ENCODE measurements around the gene TXNRD1.

TXNRD1 gene

GRCh38 chr12:104352106-104352713, 136.6 kb downstream of the TXNRD1 start:
- no peak for DNase-seq

DNA sequence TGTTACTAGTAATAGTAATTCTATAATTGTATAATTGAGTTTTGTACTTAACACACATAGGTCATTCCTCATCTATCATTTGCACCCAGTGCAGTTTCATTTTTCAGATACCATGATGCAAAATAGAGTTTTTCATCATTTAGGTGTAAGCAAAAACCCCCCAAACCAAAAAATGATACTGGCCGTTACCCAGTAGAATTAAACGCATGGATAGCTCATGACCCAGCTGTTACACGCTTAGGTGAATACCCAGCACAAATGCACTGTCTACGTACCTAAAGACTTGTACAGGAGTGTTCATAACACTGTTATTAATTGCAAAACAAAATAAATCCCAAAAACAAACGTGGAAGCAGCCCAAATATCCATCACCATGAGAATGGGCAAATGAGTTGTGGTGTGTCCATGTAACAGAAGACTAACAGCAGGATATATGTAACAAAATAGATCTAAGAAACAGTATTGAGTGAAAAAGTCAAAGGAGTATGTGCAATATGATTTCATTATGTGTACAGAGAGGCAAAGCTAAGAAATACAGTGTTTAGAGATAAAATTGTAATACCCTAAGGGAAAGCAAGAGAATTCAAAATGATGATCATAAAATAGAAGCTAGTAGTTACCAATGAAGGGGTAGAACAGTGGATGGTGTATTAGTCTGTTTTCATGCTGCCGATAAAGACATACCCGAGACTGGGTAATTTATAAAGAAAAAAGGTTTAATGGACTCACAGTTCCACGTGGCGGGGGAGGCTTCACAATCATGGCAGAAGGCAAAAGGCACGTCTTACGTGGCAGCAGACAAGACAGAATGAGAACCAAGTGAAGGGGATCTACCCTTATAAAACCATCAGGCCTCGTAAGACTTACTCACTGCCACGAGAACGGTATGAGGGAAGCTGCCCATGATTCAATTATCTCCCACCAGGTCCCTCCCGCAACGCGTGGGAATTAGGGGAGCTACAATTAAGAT, 137.7 kb downstream of the TXNRD1 start:
- no peak for DNase-seq

DNA sequence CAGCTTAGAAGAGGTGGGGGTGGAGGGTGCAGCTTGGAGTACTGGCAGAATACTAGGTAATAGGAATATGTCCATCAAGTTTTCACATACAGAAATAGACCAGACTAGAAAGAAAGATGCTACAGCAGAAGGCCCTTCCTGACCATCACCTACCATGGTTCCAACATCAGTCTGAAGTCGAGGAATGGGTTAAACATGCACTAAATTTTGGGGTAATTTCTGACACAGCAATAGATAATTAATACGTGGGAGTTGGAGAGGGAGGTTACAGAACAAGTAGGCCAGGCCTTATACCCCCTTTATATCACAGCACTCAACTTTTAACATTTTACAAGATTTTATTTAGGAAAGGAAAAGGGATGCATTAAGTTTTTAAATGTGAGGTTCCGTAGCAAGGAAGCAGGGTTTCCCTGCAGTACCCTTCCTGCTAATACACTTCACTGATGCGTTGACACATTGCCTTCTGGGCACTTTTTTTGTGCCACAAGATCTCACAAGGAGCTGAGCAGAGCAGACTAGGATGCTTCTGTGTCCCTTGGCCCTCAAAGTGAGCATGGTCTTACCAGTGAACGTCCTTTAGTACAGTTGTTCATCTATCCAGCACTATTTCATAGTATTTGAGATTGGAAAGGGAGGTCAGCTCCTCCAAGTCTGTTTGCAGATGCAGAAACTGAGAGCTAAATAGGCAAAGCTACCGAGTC, 138.7 kb downstream of the TXNRD1 start:
- no peak for DNase-seq

- no peak for DNase-seq
These were observed 139.4 kb downstream of the TXNRD1 start for GRCh38 chr12:104354868-104355570.

DNA sequence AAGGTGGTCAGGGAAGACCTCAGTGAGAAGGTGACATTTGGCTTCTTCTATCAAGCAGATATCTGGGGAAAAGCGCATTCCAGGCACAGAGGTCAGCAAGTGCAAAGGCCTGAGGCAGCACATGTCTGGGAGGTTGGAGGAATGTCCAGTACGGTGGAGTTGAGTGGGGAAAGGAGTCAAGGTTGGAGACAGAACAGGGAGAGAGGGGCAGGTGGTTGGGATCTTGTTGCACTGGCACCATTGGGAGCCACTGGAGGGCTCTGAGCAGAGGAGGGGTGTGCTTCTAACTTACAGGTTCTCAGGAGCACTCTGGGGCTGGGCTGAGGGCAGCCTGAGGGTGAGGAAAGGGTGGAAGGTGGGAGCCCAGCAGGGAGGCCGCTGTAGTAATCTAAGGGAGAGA, 140.1 kb downstream of the TXNRD1 start:
- no peak for DNase-seq

DNA sequence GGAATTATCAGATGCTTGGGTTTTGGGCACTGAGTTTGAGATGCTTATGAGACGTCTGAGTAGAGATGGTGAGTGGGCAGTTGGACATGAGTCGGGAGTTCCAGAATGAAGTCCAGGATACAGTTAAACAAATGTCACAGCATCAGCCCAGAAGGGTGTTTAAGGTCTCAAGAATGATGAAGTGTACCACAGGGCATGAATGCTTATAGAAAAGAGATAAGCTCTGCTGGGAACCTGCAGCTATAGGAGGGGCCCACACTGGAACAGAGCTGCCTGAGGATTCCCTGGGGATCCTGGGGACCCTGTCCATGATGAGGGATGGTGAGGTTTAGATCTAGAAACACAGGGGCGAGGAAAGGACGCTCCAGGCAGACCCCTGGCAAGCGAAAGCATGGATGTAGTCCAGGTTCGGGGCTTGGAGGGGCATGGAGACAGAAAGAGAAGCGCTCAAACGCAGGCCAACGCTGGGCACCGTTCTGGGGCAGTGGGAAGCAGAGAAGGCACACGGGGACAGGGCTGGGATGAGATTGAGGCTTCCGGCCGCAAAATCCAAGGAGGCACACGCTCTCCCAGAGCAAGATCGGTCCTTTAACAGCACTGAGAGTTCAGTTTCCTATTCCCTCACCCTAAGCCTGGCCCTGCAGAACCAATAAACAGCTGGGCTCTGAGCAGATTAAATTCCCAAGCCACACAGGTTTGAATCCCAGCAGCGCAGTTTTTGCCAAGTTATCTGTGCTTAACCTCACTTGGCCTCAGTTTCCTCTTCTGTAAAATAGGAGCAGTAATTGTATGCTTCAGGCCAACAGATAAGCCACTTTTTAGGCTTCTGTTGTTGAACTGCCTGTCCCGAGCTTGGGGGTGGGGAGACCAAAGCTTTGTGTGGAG, 140.9 kb downstream of the TXNRD1 start:
- no peak for DNase-seq

- DNase-seq, result no peak
These were observed 141.9 kb downstream of the TXNRD1 start for GRCh38 chr12:104357421-104357952.

- peak; percentile 75 to 77 for DNase-seq
These were observed 142.9 kb downstream of the TXNRD1 start for GRCh38 chr12:104358353-104359003.

DNA sequence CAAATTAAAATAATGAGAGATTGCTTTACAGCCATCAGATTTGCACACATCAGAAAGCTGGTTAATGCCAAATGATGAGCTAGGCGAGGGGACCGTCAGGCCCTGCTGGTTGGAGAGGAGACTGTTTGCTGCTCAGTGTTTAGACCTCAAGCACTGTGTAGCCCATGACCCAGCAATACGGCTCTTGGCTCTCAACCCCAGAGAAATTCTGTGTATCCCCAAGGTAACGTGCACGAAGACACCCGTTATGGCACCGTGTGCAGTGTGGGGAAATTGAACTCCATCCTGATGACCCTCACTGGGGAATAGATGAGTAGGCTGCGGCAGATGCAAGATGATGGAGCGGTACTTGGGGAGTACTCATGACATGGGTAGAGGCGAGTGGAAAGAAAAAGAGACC, 143.6 kb downstream of the TXNRD1 start:
- DNase-seq, result no peak

DNA sequence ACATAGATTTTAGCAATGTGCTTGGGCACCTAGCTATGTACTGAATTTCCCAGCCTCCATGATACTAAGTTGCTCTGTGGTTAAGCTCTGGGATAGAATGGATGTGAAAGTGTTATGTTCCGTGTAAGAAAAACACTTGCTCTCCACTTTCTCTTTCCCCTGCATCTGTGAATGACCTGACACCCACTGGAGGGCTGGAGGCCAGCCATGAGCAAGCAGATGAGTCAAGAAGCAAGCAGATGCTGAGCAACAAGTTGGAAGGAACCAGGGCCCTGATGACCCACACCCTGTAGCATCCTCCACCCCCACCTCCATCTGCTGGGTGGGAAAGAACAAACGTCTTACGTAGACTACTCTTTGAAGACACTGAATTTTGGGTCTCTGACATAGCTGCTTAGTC, 144.6 kb downstream of the TXNRD1 start:
- DNase-seq, result no peak

DNA sequence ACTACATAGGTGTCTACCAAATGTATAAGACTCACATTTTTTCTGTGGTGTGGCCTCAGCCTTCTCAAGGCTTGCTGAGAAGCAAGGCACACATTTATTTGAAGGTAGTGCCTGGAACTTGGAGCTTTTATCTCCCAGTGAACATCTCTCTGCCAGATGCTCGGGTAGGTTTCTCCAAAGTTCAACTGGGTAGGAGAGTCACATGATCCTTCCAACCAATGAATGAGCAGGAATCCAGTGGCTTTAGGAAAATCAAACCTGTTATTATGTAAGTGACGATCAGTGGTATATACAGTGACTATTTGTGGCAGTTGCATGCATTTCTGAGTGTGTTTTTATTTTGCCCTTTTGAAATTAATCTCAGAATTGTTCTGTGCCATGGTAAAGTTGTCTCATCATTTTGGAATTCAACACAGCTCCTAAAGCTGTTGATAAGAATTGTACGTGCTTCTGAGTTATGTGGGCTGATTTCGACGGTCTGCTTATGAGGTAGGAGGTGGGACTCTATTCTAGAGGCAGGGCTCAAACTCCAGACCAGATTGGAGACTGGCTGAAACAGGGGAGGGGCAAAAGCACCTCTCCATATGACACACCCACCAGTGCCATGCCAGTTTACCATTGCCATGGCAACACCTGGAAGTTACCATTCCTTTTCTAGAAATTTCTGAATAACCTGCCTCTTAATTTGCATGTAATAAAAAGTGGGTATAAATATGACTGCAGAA, 145.6 kb downstream of the TXNRD1 start:
- no peak for DNase-seq

DNA sequence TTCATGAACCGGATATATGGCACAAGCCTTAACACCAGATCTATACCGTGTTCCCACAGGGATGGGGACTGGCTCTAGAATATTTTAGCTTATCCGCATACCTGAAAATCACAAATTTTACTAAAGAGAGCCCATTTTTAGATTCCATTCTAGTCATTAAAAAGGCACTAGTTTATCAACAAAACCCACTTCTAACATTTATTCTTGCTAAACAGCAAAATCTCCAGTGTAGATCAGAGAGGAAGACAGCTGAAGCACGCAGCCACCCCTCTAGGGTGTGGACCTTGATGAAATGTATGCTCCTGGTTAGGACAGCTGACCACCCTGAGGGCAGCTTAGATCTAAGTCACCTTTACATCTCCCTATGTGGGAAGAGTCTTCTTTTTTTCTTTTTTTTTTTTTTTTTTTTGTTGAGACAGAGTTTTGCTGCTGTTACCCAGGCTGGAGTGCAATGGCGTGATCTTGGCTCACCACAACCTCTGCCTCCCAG, 150.4 kb downstream of the TXNRD1 start:
- no peak for DNase-seq

DNA sequence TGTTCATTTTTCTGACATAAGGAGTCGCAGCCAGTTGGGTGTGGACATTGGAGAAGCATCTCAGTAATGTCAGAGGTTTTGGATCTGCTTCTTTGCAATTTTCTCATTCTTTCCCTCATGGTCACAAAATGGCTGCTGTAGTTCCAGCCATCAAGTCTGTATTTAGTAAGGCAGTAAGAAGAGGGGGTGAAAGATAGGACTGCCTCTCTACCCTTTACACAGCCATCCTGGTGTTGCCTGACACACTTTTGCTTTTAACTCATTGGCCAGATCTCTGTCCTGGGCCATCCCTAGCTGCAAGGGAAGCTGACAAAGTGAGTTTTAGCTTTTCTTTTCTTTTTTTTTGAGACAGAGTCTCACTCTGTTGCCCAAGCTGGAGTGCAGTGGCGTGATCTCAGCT, 154.1 kb downstream of the TXNRD1 start:
- no peak for DNase-seq

- DNase-seq, result no peak
These were observed 155.7 kb downstream of the TXNRD1 start for GRCh38 chr12:104371043-104371870.

DNA sequence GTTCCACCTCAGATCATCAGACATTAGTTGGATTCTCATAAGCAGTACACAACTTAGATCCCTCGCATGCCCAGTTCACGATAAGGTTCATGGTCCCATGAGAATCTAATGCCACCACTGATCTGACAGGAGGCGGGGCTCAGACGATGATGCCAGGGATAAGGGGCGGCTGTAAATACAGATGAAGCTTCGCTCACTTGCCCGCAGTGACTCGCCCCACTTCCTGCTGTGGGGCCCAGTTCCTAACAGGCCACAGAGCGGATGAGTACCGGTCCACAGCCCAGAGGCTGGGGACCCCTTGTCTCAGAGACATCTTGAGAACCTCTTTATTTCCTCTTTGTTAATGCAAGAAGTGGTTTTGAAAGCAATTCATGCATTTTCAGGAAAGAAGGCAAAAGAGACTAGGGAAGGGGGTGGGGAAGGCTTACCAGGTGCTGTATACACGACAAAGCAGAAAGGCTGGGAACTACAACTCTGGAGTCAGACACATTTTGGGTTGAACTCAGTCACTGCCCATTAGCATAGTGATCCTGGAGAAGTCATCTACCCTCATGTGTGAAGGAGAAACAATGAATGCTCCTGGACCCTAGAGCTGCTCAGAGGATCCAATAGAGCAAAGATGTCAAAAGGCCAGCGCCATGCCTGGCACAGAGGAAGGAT, 156.6 kb downstream of the TXNRD1 start:
- peak; percentile 18 to 22 for DNase-seq

- no peak for DNase-seq
These were observed 157.2 kb downstream of the TXNRD1 start for GRCh38 chr12:104372721-104373335.

GRCh38 chr12:104374071-104374470, 158.5 kb downstream of the TXNRD1 start:
- DNase-seq, result no peak

DNA sequence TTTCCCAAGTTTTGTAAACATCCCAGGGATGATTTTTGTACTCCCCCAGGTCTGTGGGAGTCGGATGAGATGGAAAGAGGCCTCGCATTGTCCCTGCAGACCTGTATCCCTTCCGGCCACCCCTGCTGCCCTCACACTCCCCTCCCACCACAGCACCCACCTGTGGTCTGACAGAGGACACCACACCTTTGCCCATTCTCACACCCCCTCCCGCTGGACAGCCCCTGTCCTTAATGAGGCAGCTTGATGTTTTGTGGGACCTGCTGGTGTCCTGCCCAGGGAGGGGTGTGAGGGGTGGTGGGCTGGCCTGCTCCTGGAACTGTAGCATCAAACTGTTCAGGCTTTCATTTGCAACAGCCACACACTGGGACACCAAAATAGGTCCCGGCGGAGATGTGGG, 159.2 kb downstream of the TXNRD1 start:
- no peak for DNase-seq

Measured in CD4-positive, alpha-beta T cell treated with Interferon alpha-2 for 1 hour (primary cell).